ENCODE data around the gene CHST11. TPM values are rescaled to one million over a fixed set of nuclear protein-coding genes. Genes with fewer than 3 reads are reported as not detected.

Gene CHST11
- total RNA-seq, 1 donor from 2014 or later = 40.1 TPM

DNA sequence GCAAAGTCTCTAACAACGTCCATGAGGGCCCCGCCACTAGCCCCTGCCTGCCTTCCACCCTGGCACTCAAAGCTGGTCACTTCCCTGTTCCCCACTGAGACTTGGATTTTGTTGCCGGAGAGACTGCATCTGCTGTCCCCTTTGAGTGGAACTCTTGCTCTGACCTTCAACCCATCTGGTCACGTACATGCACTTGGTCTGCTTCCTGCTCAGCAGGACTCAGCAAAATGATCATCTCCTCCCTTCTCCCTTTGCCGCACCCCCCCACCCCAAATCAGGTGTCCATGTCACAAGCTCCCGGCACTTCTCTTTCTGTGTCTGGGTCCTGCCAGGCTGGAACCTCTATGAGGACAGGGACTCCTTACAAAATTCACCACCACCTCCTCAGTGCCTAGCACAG is 180.9 kb downstream of the CHST11 start:
- TF ChIP-seq, protein P1, sequence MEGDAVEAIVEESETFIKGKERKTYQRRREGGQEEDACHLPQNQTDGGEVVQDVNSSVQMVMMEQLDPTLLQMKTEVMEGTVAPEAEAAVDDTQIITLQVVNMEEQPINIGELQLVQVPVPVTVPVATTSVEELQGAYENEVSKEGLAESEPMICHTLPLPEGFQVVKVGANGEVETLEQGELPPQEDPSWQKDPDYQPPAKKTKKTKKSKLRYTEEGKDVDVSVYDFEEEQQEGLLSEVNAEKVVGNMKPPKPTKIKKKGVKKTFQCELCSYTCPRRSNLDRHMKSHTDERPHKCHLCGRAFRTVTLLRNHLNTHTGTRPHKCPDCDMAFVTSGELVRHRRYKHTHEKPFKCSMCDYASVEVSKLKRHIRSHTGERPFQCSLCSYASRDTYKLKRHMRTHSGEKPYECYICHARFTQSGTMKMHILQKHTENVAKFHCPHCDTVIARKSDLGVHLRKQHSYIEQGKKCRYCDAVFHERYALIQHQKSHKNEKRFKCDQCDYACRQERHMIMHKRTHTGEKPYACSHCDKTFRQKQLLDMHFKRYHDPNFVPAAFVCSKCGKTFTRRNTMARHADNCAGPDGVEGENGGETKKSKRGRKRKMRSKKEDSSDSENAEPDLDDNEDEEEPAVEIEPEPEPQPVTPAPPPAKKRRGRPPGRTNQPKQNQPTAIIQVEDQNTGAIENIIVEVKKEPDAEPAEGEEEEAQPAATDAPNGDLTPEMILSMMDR (IDR thresholded peaks at IDR 0.05) = no peak
- Mint-ChIP-seq H3K9me3 (peaks cover 13% of the 10 kb centered on the region), H3K4me1 (peaks cover 53% of the 10 kb centered on the region), H3K4me3 (no peak overlapping the region), H3K27me3 (no peaks in the 10 kb centered on the region), H3K36me3 (ENCODE audit: low read depth) (peaks cover 41% of the 10 kb centered on the region), H3K27ac (peak overlapping the region; percentile 51)
- ATAC-seq (ENCODE audit: low read depth) (no peak), DNase-seq (no peak)
- ChIA-PET CTCF (interaction anchor here (7.1 kb wide), 1 partner anchor 256 kb away, joined by 43 read pairs; no protein-coding TSS in a partner anchor), POLR2A (interaction anchor here (0.6 to 1.5 kb wide), 4 partner anchors 9 to 114 kb away, joined by 3 to 4 read pairs (median 3); no protein-coding TSS in a partner anchor)
- intact Hi-C loops (cut with micrococcal nuclease) = no loop called here

DNA sequence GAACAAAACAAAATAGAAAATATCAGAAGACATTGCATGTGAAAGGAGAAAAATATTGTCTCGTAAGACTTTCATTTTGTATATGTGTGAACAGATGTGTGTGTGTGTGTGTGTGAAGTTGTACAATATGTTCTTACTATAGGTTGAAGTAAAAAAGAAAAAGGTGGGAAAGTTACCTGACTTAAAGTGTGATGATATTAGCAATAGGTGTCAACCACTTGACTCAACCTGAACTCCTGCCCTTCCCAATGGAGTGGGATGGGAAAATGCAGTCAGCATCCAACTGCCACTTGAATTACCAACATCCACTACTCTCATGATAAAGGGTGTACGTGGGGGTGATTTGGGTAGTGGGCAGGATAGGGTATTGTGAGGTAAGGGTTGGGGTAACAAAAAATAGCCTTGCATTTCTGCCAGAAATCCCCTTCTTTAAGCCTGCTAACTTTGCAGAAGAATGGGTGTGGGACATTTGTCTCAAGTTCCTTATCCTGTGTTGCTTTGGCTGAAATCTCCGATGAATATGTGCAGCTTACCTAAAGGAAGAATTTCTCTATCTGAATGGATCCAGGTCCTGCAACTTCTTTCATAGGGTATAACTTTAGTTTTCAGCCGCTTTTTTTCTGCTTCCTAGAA is 181.6 kb downstream of the CHST11 start:
- TF ChIP-seq, protein P1 (IDR thresholded peaks at IDR 0.05) = no peak
- intact Hi-C loops (cut with micrococcal nuclease) = no loop called here
- DNase-seq (no peak), ATAC-seq (ENCODE audit: low read depth) (no peak)
- Mint-ChIP-seq H3K27me3 (no peaks in the 10 kb centered on the region), H3K4me1 (peaks cover 60% of the 10 kb centered on the region), H3K36me3 (ENCODE audit: low read depth) (peaks cover 41% of the 10 kb centered on the region), H3K27ac (peak overlapping the region; percentile 51), H3K9me3 (peaks cover 13% of the 10 kb centered on the region), H3K4me3 (no peak overlapping the region)
- ChIA-PET CTCF (interaction anchor here (7.1 kb wide), 1 partner anchor 257 kb away, joined by 43 read pairs; no protein-coding TSS in a partner anchor), POLR2A (interaction anchor here (0.6 to 1.5 kb wide), 2 partner anchors 10 to 115 kb away, joined by 3 read pairs; no protein-coding TSS in a partner anchor)

DNA sequence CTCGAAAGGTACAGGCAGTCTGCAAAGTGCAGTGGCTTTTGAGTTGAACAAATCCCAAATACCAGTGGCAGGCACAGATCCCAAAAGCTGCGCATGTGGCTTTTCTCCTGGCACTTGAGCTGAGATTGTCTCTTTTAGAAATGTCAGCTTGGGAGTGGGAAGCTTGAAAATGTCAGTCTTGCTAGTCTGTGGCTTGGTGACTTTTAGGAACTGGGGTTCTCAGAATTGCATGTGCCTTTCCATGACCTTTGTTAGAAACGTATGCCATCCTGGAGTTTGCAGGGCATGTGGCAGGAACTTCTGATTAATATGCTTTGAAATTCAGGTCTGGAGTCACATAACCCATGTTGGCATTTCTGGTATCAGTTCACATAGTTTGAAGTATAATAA is 182.1 kb downstream of the CHST11 start:
- ATAC-seq (ENCODE audit: low read depth) (no peak), DNase-seq (no peak)
- intact Hi-C loops (cut with micrococcal nuclease) = no loop called here
- POLR2A ChIA-PET = interaction anchor here (1.5 kb wide), 1 partner anchor 10 kb away, joined by 3 read pairs; no protein-coding TSS in a partner anchor
- TF ChIP-seq, protein P1 (IDR thresholded peaks at IDR 0.05) = no peak
- CTCF ChIA-PET = interaction anchor here (7.1 kb wide), 1 partner anchor 257 kb away, joined by 43 read pairs; no protein-coding TSS in a partner anchor
- Mint-ChIP-seq H3K27ac (peak overlapping the region; percentile 51), H3K36me3 (ENCODE audit: low read depth) (peaks cover 39% of the 10 kb centered on the region), H3K4me1 (peaks cover 65% of the 10 kb centered on the region), H3K27me3 (no peaks in the 10 kb centered on the region), H3K4me3 (no peak overlapping the region), H3K9me3 (peaks cover 13% of the 10 kb centered on the region)

DNA sequence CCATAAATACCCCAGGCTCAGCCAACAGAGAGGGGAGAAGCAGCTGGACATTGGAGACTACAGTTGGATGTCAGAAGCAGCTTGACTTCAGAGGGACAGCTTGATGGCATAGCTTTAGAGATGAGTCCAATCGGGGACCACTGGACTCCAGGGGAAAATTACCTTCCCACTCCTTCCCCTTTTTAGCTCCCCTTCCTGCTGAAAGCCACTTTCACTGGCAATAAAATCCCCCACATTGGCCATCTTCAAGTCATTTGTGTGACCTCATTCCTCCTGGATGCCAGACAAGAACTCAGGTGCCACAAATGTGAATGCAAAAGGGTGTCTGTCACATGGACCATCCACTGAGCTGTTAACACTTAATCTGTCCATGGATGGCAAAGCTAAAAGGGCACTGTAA is 184.2 kb downstream of the CHST11 start:
- ChIA-PET POLR2A (interaction anchor here (1.0 to 5.7 kb wide), 7 partner anchors 12 to 259 kb away, joined by 3 to 69 read pairs (median 8); partner anchors contain the start of gene CHST11), CTCF (interaction anchor here (1.0 to 7.1 kb wide), 8 partner anchors 58 to 412 kb away, joined by 3 to 43 read pairs (median 6); partner anchors contain the start of gene CHST11)
- Mint-ChIP-seq H3K27me3 (no peaks in the 10 kb centered on the region), H3K4me3 (no peak overlapping the region), H3K4me1 (peaks cover 78% of the 10 kb centered on the region), H3K9me3 (peaks cover 13% of the 10 kb centered on the region), H3K36me3 (ENCODE audit: low read depth) (peaks cover 31% of the 10 kb centered on the region), H3K27ac (peak overlapping the region; percentile 95)
- TF ChIP-seq, protein P1 (IDR thresholded peaks at IDR 0.05) = no peak
- no peak for ATAC-seq (ENCODE audit: low read depth)
- no peak for DNase-seq
- intact Hi-C loops (cut with micrococcal nuclease) = no loop called here

DNA sequence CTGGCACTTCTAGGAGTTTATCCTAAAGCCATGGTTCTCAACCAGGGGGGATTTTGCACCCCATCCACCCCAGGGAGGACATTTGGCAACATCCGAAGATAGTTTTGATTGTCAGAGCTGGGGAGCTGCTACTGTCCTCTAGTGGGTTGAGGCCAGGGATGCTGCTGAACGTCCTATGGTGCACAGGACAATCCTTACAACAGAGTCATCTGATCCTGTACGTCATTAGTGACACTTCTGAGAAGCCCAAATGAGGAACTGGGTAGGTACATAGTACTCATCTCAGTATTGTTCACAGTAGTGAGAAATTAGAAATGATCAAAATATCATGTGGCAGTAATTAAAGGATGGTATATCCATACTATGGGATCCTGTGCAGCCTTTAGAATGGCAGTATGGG is 185.1 kb downstream of the CHST11 start:
- ATAC-seq (ENCODE audit: low read depth) = peak; percentile 86
- intact Hi-C loops (cut with micrococcal nuclease) = loop anchor here (1.0 to 2.0 kb wide), 12 partner anchors 29 to 355 kb away; partner anchors contain the start of genes CHST11 and SLC41A2
- H3K36me3 Mint-ChIP-seq (ENCODE audit: low read depth) = peaks cover 35% of the 10 kb centered on the region
- H3K9me3 Mint-ChIP-seq = peaks cover 13% of the 10 kb centered on the region
- H3K27me3 Mint-ChIP-seq = no peaks in the 10 kb centered on the region
- peak overlapping the region; percentile 55 for H3K4me3 Mint-ChIP-seq
- peak; percentile 44 for DNase-seq
- CTCF ChIA-PET = interaction anchor here (1.0 to 7.1 kb wide), 8 partner anchors 29 to 260 kb away, joined by 3 to 43 read pairs (median 4); no protein-coding TSS in a partner anchor
- H3K4me1 Mint-ChIP-seq = peaks cover 83% of the 10 kb centered on the region
- TF ChIP-seq, protein P1 (IDR thresholded peaks at IDR 0.05) = no peak
- POLR2A ChIA-PET = interaction anchor here (0.8 to 5.7 kb wide), 11 partner anchors 13 to 260 kb away, joined by 3 to 69 read pairs (median 4); partner anchors contain the start of gene CHST11
- peak overlapping the region; percentile 95 for H3K27ac Mint-ChIP-seq
